Suprapubic skin (tissue), 3 donors: ENCODE data around the gene TENM3.

ENCODE experiments used
- POLR2A ChIP-seq, 2 donors: fragments of 450-650 bp; IDR thresholded peaks; one replicate each; pipeline ENCODE4 v1.6.1; 2017; ENCODE audit warnings: antibody characterized with exemption in 2 of 2, mild to moderate bottlenecking in 2 of 2, moderate library complexity in 2 of 2
- TF ChIP-seq, protein P1 (sequence below), 2 donors: fragments of 200-600 bp in 1 of 2; fragments of 450-650 bp in 1 of 2; sonication (generic) in 1 of 2; IDR thresholded peaks; one replicate each; pipeline ENCODE4 v1.5.1; 2016 to 2019; ENCODE audit warnings: antibody characterized with exemption in 2 of 2, mild to moderate bottlenecking in 1 of 2, moderate library complexity in 1 of 2

GRCh38 chr4:182213004-182213403, 30.2 kb upstream of the TENM3 start:
- TF ChIP-seq POLR2A (IDR thresholded peaks at IDR 0.05) = no peak
- TF ChIP-seq, protein P1, sequence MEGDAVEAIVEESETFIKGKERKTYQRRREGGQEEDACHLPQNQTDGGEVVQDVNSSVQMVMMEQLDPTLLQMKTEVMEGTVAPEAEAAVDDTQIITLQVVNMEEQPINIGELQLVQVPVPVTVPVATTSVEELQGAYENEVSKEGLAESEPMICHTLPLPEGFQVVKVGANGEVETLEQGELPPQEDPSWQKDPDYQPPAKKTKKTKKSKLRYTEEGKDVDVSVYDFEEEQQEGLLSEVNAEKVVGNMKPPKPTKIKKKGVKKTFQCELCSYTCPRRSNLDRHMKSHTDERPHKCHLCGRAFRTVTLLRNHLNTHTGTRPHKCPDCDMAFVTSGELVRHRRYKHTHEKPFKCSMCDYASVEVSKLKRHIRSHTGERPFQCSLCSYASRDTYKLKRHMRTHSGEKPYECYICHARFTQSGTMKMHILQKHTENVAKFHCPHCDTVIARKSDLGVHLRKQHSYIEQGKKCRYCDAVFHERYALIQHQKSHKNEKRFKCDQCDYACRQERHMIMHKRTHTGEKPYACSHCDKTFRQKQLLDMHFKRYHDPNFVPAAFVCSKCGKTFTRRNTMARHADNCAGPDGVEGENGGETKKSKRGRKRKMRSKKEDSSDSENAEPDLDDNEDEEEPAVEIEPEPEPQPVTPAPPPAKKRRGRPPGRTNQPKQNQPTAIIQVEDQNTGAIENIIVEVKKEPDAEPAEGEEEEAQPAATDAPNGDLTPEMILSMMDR (IDR thresholded peaks at IDR 0.05) = no peak
